SKM-1 treated with dmso at 0.1 percent for 144 hours (cell line): ENCODE measurements around the gene LHB.
"Not testable (repeated sequence)": the region's sequence is repeated elsewhere in the genome, so short reads cannot be mapped to it uniquely, and the experiment has no call there.

Experiments used
- DNase-seq: peaks from one replicate; lab custom pipeline; 2025; ENCODE audit not compliant: unreplicated experiment; lab: John Stamatoyannopoulos, UW

LHB gene

DNA sequence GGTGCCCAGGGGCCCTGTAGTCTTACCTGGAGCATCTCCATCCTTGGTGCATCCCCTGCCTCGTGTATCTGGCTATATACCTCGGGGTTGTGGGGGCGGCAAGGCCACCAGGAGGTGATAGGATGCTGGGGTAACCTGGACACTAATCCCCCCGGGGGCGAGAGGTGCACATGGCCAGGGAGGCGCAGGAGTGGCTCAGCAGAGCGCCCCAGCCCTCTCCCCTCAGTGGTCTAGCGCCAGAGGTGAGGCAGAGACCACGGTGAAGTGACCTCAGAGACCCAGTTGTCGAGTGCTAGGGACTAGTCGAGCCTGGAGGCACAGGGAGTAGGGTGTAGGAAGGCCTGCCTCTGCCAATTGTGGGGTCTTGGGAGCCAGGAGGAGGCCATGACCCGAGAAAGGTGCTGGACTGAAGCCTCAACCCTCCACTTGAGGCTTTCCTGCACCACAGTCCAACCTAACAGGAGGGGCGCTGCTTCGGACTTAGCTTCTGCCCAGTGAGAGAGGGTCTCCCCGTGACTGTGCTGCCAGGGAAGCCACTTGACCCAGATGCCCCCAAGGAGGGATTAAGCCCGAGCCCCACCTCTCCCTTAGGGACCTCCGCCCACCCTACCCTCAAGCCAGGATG is at the start of gene LHB:
TSS of gene LHB (minus strand) at position 51 of the 625 bp plus-strand sequence. CDS start at position 41, 10 bp downstream.
- DNase-seq = no peak

DNA sequence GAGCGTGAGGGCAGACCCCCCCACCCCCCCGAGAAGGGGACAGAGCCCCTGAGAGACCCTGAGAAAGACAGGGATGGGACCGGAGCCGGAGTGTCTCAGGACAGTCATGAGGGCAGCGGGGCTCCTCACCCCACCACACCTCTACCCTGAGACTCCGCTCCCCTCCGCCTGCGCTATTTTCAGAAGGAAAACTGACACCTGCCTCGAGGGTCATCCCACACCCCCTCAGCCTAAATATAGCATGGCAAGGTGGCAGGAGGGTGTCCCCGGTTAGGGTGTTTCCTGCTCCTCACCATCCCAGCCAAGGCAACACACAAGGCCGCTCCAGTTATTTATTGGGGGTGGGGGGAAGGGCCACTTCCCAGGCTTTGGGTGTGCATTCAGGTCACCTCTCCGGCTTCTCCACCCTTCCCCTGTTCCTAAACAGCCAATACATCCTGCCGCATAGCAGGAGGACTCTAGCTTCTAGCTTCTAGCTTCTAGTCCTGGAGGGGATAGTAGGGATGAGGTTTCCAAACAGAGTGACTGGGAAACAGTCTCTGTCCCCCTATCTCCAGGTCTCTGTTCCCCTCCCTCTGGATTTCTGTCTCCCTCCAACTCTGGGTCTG is 49.1 kb upstream of the LHB start:
- no peak for DNase-seq

DNA sequence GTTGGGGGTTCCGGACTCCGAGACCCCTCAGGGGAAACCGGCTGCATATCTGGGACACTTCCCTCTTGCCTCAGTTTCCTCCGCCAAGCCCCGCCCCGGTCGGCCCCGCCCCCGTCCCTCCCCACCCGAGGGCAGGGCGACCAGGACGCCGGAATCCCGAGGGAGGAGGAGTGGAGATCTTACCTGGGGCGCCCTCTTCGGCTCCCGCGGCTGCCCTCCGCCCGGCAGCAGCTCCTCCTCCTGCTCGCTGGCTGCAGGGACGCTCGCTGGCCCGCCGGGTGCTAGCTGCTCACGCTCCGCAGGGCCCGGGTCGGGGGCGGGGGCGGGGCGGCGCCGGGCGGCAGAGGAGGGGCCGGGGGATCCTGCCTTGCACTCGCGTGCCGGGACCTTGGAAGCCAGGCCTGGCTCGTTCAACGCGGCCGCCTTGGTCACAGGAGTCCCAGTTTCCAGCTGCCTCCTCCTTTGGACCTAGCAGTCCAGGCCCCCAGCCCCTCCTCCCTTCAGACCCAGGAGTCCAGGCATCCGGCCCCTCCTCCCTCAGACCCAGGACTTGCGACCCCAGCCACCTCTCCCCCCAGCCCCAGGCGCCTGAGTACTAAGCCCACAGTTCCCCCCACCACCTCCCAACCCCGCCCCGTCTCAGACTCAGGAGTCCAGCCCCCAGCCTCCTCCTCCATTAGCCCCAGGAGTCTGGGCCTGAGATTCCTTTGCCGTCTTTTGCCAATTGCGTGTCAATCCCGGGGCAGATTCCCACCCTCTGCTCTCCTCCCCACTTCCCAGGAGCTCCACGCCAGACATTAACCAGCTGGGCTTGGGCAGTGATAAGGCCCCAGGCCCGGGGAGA is 48.1 kb upstream of the LHB start, which contains the start of gene NTF4:
TSS of gene NTF4 (minus strand) at position 51 of the 844 bp plus-strand sequence. CDS start 2,821 bp downstream, outside the sequence.
- DNase-seq = no peak

DNA sequence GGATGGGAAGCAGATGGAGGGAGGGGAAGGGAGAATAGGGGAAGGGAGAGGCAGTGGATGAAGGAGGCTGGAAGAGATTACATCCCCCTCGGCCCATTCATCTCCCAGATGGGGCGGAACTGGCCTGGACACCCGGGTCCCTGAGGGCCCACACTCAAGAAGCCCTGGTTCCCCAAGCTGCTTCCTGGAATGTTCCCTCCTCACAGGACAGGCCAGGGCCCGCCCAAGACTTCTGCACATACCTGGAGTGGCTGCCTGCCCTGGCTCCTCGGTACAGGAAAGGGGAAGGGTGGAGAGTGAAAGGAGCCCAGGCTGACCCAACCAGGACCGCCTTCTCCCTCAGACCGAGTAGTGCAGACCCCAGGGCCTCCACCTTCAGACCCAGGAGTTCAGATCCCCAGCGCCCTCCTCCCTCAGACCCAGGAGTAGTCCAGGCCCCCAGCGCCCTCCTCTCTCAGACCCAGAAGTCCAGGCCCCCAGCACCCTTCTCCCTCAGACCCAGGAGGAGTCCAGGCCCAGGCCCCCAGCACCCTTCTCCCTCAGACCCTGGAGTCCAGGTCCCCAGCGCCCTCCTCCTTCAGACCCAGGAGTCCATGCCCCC is 47.2 kb upstream of the LHB start:
- DNase-seq = no peak

DNA sequence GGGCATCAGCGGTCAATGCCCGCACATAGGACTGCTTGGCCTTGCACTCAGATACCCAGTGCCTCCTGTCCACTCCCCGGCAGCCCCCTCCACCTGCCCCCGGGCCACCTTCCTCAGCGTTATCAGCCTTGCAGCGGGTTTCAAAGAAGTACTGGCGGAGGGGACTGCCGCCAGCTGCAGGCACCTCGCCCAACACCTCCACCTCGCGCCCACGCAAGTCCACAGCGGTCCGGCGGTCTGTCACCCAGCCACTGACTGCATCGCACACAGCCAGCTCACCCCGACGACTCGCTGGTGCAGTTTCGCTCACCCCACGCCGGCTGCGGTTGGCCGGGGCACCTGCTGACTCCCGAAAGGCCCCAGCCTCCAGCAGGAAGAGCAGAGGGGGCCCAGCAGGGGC is 44.6 kb upstream of the LHB start:
- DNase-seq = no peak

DNA sequence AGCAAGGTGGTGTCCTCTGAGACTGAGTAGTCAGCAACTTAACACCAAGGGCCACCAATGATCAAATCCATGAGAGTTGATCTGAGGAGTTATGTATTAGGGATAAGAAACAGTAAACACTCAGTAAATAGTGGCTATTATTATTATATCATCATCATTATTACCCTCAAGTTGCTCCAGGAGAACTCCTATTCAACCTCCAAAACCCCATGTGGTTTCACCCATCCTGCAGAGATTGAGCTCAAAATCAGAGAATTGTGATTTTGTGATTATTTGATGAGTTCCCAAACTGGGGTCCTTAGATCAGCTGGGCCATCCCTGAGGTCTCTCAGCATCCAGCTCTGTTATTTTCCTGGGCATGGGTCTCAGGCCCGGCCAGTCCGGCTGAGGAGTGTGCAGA is 44.1 kb upstream of the LHB start:
- no peak for DNase-seq

DNA sequence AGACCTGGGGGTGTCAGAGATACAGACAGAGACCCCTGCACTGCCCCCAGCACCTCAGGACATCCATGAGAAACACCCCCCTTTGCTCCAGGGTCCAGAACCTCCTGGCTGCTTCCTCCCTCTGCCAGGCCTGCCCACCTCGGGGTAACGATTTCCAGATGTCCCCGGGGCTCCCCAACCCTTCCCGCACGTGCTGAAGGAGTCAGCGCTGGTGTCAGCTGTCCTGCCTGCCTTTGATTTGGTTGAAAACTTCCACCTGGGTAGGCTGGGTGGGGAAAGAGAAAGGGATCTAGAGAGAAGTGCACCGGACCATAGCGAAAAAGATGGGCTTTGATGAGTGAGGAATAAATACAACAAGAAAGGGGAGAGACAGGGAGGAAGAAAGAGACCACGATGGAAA is 42.2 kb upstream of the LHB start:
- no peak for DNase-seq

DNA sequence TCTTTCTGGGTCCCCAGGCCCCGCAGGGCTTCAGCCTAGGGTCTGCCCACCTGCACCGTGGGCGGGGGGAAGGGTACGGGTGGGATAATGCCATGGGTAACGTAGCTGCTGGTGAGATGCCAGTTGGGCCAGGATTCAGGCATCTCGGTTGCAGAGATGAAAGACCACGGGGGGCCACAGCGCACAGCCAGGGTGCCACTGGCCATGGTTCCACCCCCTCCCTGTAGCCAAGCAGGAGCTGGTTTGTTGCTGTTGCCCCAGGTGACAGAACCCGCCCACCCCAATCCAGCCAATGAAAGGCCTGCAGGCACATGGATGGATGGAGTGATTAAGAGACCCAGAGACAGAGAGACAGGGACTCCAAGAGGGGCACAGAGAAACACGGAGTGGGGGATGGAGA is 41.7 kb upstream of the LHB start:
- no peak for DNase-seq

DNA sequence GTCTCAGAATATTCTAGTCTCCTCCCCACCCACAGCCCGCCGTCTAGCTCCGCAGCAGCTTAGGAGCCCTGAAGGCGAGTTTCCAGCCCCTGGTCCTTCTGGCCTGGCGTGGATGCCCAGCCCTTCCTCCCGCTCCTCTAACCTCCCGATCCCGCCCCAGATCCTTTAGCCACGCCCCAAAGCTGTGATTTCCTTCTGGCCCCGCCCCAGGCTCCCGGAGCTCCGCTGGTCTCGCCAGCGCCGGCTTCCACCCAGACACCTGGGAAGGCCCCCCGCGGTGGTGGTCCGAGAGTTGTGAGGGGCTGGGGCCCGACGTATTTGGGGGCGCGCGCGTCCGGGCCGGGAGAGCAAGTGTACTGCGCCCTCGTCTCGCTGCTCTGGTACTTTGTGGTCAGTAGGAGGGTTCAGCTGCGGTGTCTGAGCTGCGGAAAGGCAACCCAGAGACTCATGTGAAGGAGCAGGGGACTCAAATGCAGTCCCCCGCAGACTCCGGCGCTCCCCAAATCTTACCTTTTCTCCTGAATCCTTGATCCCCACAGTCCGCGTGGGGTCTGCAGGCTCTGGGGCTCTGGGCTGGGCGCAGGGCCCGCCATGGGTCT is 40.8 kb upstream of the LHB start, which contains the start of gene CGB7:
TSS of gene CGB7 (minus strand) at position 114 of the 599 bp plus-strand sequence. CDS start 2,374 bp downstream, outside the sequence.
- no peak for DNase-seq

DNA sequence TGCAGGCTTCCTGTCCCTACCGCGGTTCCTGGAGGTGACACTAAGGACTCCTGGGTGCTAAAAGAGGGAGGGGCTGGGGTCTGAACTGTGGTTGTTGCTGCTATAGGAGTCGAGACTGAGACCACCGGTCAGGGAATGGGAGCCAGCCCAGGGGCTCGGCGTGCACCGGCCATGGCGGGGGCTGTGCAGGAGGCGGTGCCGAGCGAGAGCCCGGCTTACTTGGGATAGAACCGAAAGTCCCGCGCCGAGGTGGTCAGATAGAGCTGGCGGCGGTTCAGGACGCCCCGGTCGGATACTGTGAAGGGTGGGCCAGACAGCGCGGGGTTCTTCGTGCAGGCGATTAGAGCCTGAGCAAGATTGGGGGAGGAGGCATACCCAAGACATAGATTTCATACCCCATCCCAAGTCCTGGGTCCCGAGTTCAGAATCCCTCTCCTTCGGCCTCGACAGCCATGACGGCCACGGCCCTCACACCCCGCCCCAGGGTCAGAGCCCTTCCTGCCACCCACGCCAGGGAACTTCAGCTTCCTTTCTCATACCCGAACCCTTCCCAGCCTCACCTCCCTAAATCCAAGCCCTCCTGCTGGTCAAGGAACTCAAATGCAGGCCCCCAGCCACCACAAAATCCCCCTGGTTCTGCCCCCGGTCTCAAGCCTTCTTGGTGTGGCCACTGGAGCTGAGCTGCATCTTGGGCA is 40.2 kb upstream of the LHB start:
- DNase-seq = not testable (repeated sequence)

DNA sequence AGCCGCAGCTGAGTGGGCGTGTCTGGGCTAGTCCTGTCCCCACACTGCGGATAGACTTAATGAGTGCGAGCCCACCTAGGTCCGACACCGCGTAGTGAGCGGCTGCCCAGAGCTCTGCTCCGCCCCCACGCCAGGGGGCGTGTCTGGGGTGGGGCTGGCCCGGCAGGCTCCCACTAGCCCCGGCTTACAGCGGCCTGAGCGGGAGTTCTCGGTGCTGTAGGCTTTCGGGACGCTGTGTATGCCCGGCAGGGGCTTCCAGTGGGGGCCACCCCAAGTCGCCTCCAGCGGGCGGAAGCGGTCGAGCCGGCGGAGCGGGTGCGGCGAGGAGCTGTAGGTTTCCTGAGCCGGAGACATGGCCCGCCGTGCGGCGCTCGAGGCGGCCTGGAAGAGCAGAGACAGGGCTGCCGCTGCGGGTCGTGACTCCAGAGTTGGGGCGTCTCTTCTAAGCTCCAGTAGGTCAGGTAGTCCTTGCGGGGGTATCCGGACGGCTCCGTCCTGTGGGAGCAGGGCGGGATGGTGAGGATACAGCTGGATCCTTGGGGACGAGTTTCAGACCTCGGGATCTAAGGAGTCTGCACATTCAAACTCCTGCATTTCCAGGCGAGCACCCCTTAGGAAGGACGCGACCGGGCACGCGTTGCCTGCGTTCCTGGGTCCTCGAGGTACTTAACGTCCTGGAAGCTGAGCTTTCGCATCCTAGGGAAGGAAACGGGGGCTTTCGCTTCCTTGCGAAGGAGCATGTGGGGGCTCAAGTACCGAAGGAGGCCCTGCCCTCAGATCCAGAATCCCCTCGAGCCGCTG is 39.4 kb upstream of the LHB start:
- no peak for DNase-seq

DNA sequence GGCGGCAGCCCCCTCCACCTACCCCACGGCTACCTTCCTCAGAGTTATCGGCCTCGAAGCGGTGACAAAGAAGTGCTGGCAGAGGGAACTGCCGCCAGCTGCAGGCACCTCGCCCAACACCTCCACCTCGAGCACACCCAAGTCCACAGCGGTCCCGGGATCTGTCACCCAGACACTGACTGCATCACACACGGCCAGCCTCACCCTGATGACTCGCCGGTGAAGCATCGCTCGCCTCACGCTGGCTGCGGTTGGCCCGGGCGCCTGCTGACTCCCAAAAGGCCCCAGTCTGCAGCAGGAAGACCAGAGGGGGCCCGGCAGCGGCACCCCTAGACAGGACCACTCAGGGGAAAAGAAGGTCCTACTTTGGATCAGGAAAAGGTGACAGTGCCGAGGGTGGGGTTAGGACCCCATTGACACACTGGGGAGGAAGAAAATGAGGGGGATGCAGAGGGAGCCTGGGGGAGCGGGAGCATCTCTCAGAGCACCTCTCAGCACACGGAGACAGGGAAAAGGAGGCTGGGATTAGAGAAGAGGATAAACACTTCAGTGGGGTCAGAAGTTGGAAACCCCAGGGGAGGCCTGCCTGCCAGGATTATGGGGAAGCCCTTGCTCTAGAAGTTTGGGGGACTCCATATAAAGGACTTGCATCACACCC is 33.6 kb upstream of the LHB start:
- not testable (repeated sequence) for DNase-seq

DNA sequence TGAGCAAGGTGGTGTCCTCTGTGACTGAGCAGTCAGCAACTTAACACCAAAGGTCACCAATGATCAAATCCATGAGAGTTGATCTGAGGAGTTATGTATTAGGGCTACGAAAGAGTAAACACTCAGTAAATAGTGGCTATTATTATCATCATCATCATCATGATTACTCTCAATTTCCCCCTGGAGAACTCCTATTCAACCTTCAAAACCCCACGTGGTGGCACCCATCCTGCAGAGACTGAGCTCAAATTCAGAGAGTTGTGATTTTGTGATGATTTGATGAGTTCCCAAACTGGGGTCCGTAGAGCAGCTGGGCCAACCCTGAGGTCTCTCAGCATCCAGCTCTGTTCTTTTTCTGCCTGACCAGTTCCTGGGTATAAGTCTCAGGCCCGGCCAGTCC is 32.9 kb upstream of the LHB start:
- DNase-seq = not testable (repeated sequence)

DNA sequence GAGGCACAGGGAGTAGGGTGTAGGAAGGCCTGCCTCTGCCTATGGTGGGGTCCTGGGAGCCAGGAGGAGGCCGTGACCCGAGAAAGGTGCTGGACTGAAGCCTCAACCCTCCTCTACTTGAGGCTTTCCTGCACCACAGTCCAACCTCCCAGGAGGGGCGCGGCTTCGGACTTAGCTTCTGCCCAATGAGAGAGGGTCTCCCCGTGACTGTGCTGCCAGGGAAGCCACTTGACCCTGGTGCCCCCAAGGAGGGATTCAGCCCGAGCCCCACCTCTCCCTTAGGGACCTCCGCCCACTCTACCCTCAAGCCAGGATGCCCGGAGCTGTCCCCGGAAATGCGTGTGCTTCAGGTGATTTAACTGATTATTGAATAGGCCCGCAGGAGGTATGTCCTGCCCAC is 32.1 kb upstream of the LHB start, which contains the start of gene CGB8:
TSS of gene CGB8 (minus strand) at position 101 of the 400 bp plus-strand sequence. CDS start 372 bp downstream, outside the sequence.
- not testable (repeated sequence) for DNase-seq

DNA sequence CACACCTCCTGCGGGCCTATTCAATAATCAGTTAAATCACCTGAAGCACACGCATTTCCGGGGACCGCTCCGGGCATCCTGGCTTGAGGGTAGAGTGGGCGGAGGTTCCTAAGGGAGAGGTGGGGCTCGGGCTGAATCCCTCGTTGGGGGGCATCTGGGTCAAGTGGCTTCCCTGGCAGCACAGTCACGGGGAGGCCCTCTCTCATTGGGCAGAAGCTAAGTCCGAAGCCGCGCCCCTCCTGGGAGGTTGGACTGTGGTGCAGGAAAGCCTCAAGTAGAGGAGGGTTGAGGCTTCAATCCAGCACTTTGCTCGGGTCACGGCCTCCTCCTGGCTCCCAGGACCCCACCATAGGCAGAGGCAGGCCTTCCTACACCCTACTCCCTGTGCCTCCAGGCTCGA is 26.7 kb upstream of the LHB start, which contains the start of gene CGB5:
TSS of gene CGB5 (plus strand) at position 301 of the 400 bp plus-strand sequence. CDS start 362 bp downstream, outside the sequence.
- DNase-seq = not testable (repeated sequence)

DNA sequence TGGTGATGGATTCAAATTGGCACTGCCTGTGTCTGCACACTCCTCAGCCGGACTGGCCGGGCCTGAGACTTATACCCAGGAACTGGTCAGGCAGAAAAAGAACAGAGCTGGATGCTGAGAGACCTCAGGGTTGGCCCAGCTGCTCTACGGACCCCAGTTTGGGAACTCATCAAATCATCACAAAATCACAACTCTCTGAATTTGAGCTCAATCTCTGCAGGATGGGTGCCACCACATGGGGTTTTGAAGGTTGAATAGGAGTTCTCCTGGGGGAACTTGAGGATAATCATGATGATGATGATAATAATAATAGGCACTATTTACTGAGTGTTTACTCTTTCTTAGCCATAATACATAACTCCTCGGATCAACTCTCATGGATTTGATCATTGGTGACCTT is 25.8 kb upstream of the LHB start:
- not testable (repeated sequence) for DNase-seq

DNA sequence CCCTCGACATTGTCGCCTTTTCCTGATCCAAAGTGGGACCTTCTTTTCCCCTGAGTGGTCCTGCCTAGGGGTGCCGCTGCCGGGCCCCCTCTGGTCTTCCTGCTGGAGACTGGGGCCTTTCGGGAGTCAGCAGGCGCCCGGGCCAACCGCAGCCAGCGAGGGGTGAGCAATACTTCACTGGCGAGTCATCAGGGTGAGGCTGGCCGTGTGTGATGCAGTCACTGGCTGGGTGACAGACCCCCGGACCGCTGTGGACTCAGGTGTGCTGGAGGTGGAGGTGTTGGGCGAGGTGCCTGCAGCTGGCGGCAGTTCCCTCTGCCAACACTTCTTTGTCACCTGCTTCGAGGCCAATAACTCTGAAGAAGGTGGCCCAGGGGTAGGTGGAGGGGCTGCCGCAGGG is 25.3 kb upstream of the LHB start:
- no peak for DNase-seq

DNA sequence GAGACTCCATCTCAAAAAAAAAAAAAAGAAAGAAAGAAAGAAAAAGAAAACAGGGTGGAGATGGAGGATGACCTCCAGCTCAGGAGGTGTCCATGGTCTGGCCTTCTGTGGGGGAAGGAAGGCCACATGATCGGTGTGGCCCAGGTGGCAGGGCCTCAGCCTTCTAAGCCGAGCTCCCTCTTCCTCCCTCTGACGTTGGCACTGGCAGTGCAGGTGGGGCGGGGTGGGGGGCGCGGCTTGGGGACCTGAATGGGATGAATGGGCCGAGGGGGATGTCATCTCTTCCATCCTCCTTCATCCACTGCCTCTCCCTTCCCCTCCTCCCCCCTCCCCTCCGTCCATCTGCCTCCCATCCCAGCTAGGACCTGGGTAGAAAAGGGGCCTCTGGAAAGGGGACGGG is 22.8 kb upstream of the LHB start:
- DNase-seq = not testable (repeated sequence)
